HG03108 (cell line): ENCODE results near the gene FHIT.
"Not testable (repeated sequence)": the region's sequence is repeated elsewhere in the genome, so short reads cannot be mapped to it uniquely, and the experiment has no call there.

Experiments
- ATAC-seq: cut with Tn5 transposase; IDR thresholded peaks from one replicate; pipeline ENCODE4 v1.9.1; 2021; ENCODE audit warnings: moderate library complexity; ENCODE audit not compliant: unreplicated experiment

FHIT gene

DNA sequence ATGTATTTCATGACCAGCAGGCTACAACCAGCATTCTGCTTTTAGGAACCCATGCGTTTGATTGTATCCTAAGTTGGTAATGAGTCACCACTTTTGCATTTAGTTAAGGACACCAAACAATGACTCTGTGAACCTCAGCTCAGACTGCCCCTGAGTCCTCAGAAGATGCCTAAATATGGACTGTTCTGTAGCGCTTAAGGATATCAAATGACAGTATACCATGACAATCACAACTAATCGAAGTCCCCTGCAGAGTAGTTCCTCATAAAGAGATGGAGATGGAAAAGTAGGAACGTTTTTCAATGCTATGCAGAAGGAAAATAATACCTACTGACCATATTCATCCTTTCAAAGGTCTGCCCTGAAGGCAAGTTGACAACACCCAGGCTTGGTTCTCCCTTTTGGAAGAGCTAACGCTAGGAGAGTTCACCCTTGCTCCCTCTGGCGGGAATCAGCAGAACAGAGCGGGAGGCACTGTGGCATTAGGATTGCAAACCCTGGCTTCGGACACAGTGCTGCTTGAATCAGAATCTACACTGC lies 508.6 kb downstream of the FHIT start:
- ATAC-seq, result no peak

DNA sequence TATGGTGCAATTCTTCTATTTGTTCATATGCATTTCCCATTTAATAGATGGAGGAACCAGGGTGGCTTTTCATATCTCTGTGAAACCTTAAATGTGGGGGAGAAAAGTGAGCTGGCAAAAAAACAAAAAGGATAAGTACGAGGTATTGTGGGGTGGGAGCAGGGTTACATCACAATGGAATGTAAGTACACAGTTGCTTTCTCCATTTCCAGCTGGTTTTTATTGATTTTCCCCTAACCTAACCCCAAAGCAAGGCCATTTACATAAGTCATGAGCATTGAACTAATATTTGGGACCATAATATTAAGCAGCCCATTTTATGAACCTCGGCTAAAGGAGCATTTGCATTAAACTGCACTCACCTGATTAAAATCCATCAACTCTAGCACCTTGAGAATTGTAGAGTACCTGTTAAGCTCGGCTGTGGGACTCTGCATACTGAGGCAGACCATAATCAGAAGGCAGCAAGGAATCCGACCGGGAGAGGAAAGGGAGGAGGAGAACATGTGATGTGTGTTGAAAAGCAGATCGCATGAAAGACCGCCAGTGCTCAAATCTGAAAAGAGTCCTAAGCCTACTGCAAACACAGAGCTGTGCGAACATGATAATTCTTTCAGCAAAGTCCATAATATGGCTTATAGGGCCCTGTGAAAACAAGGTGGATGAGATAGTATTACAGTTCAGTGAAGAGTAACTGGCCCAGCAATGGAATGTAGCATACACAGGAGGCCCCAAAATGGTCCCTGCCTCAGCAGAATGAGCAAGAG lies 513.4 kb downstream of the FHIT start:
- no peak for ATAC-seq

DNA sequence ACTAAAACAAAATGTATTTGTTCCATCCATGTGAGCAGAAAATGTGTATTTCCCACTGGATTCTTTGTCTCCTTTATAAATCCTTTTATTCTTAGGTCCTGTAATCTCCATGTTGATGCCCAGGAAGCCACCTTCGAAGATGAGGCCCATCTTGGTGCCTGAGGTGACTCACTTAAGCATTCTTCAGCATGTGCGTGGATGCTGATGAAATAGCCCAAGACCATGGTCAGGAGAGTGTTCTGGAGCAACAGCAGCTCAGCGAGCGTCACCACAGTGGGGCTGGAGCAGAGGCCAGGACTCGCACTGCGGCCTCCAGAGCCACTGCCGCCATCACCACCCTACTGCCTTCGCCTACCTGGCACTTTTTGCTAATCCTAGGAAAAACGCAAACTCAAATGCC lies 520.9 kb downstream of the FHIT start:
- no peak for ATAC-seq

DNA sequence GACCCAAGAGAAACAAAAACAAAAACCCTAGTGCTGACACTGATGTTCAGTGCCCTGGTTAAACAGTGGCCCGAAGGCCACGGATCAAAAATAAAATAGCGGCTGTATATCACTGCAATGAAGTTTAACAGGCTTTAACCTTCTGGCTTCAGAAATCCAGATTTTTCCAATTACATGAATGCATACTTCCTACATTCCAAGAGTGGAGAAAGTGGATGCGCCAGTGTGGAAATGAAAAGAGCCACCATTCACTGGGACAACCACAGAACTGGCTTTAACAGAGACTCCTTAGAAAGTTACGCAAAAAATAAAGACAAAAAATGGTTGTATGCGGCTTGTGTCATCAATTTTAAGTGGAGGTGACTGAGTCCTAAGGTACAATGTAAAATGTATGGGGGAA lies 522.2 kb downstream of the FHIT start:
- no peak for ATAC-seq

DNA sequence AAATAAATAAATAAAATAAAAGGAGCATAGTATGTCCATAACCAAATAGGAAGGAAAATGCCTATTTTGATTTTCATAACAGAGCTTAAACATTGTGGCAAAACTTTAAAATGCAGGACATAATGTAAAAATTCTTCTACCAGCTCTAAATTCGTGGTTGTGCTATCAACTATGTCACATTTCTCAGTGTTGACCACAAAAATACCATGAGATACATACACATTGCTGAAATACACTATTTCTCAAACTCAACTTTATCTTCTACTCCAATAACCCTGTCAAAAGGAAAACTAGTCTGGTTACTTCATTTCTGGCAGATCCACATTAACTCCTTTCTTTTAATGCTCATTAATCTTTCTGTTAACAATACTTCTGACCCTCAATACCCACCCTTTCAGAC lies 523.2 kb downstream of the FHIT start:
- no peak for ATAC-seq

DNA sequence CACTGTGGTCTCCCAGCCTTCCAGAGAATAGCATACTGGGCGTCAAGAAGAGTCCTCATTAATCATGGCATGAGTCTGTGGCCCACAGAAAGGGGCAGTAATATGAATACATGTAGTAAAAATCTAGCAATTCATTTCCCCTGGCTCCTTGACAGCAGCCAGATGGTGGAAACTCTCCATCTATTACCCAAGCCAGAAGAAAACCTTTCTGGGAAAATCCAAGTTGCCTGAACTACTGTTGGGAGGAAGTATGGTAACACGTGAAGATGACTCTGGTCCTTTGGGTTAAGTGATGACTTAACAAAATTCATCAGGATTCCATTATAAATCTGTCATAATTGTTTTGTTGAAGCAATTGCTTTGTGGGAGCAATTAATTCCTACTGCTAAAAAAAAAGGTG lies 530.5 kb downstream of the FHIT start:
- no peak for ATAC-seq

DNA sequence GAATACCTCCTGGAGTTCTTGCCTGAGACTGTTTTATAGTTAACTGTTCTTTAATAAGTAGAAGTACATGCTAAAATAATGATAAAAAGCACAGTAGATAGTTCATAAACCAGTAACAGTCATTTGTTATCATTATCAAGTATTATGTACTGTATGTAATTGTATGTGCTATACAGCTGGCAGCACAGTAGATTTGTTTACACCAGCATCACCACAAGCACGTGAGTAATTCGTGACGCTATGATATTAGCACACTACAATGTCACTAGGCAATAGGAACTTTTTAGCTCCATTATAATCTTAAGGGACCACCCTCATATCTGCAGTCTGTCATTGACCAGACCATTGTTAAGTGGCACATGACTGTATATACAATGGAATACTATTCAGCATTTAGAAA lies 534.7 kb downstream of the FHIT start:
- no peak for ATAC-seq

DNA sequence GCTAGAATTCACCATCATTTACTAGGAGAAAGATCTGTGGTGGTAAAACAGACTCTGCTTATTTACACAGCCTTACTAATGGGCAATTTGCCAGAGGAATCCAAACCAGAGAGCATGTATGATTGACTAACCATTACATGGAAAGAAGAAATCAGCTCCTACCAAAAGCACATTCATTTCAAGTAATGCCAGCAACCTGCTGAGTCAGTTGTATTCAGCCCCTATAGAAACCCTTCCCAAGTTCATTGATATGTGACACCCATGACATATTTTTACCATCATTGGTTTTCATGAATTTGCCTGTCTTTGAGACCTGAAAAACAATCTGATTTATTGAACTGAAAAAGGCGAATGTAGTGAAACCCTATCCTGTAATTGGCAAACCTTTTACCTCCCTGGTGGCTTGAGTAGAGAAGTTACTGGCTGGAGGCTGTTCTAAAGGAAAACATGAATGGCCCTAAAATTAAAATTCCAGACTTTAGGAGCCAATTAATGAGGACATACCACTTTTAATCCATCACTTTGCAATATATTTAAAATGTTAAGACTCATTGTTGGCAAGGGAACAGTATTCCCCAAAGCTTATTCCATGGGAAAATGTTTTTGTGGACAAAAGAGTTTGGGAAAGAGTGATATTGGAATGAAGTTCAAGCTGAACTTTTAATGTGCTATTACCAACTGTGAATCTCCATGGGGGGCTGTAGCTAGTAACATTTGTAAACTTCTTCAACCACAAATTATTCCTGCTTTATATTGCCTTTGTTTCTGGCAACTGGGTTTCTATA lies 542.9 kb downstream of the FHIT start:
- ATAC-seq, result no peak

DNA sequence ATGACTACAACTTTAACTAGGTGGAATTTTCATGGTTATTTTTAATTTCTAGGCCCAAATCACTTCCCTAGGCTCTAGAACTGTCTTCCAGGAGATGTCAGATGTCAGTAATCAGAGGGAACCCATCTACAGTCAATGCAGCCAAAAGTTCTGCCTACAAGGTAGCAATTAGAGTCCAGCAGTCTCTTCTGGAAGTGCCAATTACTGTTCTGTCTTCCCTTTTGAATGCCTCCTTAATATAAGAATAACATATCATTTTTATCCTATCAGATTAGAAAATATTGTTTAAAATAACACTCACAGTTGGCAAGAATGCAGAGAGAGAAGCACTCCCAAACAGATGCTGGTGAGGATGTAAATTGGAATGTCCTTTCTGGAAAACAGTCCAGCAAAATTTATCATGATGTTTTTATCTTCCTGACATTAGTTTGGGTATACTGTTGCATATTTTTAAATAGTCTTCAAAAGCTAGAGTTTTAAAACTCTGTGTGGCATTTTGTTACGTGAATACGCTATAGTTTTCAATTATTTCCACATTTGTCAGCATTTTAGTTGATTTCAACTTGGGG lies 543.7 kb downstream of the FHIT start:
- no peak for ATAC-seq

DNA sequence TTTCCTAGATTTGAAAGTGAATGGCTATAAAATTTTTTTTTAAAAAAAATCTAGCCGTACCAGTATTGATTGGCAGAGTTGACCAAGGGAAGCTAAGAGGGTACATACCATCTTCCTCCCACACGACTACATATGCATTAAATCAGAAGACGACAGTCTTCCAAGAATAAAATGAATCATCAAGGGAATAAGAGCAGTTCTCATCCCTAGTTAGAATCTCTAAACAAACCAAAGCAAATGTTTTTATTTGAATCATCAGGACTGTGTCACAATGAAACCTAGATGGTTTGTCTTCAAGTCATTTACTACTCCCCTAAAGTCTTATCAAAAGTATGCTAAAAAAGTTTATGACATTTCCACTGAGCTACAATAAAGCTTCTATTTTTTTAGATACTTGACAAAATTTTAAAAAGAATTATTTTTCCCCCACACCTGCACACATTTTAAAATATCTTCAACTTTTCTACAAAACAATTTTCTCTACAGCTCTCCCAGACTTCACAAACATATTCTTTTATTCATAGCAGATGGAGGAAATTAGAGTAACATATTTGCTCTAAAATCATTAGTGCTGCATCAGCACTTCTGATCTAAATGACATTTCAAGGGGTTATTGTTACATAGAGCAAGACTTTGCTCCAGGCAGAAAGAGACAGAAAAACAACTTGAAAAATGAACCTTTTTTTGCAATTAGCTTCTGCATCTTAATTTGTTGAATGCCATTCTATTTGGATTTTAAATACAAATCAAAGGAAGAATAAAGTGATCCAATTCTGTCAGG lies 547.1 kb downstream of the FHIT start:
- no peak for ATAC-seq

DNA sequence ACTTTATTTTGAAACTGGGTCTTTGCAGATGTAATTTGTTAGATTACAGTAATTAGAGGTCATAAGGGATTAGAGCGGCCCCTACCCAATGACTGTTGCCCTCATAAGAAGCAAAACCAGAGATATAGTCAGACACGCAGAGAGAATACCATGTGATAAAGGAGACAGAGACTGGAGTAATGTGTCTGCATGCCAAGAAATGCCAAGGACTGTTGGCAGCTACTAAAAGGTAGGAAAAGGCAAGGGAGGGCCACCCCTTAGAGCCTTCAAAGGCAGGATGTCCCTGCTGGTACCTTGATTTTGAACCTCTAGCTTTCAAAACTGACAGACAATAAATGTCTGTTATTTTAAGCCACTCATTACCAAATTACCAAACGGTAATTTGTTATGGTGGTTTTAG lies 548.2 kb downstream of the FHIT start:
- ATAC-seq, result no peak

DNA sequence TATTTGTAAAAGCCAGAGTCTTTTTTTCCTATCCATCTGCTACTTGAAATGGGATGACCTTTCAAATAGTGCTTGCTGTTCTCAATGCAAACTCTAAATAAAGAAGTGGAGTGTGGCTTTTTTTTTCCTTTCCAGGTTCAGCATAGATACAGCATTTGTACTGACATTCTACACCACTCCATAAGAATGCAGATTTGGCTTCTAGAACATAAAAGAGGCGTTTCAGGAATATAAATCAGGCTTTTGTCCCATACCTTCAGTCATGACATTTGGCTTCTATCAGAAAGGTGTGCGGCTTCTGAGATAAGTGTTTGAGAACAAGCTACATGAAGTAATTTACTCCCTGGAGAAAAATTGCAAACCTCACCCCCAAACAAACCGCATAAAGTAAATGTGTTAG lies 553.1 kb downstream of the FHIT start:
- ATAC-seq, result no peak

DNA sequence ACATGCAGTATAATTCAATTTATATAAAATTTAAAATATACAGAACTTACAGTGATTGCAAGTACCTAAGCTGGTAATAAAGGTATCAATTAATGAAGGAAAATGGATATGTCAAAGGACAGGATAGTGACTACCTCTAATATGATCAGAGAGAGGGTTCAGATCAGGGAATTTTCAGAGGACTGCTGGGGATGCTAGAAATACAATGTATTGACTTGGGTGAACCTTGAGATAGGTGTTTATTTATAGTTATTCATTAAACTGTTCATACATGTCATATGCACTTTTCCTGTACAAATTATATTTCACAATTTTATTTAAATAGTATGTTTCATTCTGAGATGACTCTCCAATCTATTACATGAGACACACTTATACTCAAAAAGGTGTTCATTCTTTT lies 554.1 kb downstream of the FHIT start:
- no peak for ATAC-seq

DNA sequence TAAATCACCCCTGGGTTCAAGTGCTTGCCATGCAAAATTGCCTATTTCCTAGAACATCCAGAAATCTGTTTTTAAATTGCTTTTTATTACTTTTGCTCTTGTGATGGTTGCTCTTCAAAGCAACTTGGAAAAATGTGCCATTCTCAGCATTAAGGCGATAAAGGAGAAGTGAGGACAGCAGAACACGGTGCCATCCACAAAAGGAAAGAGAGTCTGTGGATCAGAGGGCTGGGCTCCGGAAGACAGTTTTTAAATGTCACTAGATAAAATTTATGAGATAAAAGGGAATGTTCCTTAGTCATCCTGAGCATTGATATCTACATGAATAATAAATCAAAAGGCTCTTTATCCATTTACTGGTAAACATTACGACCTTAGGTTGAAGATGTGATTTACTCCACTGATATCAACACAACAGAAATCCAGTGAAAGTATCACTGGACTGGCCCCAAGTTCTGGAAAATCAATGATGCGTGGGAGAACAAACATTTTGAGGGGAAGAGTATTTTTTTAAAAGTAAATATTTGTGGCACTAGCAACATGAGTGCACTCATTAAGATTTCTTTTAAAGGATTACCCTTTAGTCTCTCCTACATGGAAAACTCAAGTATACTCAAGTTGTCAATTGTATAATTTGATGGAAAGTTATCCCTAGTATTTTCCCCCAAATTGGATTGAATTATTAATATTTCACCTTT lies 554.7 kb downstream of the FHIT start:
- ATAC-seq, result no peak

DNA sequence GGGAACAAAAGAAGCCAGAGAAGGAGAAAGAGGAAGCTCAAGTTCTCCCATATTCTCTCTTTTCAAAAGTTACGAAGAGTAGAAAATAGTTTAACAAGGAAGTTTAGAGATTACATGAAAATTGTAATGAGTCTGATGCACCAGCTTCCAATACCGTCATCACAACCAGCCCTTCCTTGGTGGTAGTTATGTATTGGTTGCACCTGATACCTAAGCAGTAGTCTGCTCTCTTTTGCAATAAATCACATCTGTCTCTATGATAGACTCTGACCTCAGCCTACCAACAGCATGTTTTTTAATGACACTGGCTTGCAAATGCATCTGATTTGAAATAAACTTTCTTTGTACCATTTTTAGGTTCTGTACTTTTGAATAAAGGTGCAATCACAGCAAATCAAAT lies 575.8 kb downstream of the FHIT start:
- ATAC-seq, result no peak

DNA sequence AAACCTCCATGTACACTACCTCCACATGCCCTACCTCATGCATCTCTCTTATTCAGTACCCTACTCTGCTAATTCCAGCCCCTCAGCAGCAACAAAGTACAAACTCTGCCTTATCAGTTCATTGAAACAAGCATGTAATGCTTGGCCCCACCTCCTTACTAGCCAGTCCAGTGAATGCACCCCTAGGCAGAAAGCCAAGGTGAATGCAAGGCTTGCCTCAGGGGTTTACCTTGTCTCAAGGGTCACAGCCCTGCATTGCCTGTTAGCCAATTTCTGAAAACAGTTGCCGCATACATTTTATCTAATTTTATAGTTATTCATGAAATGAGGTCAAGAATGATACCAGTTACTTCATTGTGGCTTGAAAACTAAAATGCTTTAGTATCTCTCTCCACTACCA lies 576.4 kb downstream of the FHIT start:
- no peak for ATAC-seq

DNA sequence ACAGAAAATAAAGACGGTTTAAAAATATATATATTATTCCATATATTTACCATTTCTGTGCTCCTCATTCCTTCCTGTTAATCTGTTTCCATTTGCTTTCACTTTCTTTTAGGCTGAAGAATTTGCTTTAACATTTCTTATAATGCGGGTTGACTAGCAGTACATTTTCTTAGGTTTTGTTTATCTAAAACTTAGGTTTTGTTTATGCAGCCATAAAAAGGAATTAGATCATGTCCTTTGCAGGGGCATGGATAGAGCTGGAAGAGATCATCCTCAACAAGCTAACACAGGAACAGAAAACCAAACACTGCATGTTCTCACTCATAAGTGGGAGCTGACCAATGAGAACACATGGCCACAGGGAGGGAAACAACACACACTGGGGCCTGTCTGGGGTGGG lies 578.1 kb downstream of the FHIT start:
- no peak for ATAC-seq

DNA sequence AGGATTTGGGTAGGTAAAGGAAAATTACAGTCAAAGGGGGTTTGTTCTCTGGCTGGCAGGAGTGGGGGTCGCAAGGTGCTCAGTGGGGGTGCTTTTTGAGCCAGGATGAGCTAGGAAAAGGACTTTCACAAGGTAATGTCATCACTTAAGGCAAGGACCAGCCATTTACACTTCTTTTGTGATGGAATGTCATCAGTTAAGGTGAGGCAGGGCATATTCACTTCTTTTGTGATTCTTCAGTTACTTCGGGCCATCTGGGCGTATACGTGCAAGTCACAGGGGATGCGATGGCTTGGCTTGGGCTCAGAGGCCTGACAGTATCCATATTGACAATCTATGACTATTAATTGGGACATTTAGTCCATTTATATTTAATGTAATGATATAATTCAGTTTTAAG lies 578.9 kb downstream of the FHIT start:
- not testable (repeated sequence) for ATAC-seq

DNA sequence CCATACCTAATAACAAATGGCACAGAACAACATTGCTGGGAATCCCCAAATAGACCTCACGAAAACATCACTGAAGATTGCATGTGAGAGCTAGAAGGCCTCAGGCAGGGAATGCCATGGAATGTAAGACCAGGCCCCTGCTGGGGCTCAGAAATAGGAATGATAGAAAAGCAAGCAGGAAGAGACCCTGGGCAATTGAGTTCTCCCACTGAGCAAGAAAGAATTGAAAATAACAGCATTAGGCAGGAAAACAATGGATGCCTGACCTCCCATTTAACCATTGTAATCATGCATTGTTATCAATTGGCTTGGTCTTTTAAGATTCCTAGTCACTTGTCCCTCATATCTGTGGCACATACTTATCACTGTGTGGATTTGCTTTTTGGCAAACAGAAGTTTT lies 581.6 kb downstream of the FHIT start:
- ATAC-seq, result no peak

DNA sequence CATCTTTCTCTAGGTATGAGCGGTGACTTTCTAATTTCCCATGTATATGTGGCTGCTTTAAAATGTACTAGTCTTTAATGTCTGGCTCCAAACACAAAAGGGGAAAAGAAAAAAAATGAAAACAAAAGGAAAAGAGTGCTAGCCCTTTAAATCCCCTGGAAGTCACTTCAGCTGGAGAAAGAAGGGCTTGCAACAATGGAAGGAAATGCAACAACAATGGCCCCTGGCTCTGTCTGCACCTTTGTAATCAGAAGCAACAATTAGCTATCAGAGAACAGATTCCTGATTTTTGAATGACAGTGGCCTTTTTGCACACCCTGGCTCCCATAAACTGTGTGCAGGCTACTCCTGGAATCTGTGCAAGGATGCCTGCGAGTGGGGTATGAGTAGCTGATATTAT lies 591.2 kb downstream of the FHIT start:
- no peak for ATAC-seq

DNA sequence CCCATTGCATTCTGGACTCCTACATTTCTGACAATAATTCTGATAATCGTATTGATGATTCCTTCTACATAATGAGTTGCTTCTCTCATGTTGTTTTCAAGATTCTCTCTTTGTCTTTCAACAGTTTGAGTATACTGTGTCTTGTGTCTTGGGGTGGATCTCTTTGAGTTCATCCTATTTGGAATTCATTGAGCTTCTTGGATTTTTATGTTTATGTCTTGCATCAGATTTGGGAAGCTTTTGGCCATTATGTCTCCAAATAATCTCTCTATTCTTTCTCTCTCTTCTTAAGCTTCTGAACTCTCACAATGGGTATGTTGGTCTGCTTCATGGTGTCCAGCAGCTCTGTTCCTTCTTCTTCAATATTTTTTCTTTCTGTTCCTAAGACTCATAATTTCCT lies 592.2 kb downstream of the FHIT start:
- ATAC-seq, result no peak
